Ovary (tissue), 9 donors: ENCODE measurements around the gene VKORC1L1. TPM values are rescaled to one million over a fixed set of nuclear protein-coding genes. Genes with fewer than 3 reads are reported as not detected.
"Not testable (repeated sequence)": the region's sequence is repeated elsewhere in the genome, so short reads cannot be mapped to it uniquely, and the experiment has no call there.

ENCODE experiments used
- DNase-seq, 5 donors: peaks; one replicate each; pipeline ENCODE4 v3.0.0-alpha.2; 2019 to 2020
- H3K27ac ChIP-seq, 2 donors: fragments of 200-600 bp; one replicate each; pipeline versions ENCODE4 v1.5.1 to v1.8.0; 2019 to 2022
- H3K27me3 ChIP-seq: fragments of 200-600 bp; one replicate; pipeline ENCODE4 v1.8.0; 2022
- H3K36me3 ChIP-seq: fragments of 200-600 bp; sonication (generic); one replicate; pipeline ENCODE4 v1.5.1; 2019
- H3K4me1 ChIP-seq: one replicate; pipeline ENCODE4 v1.8.1; 2013; ENCODE audit warnings: mild to moderate bottlenecking, moderate library complexity; ENCODE audit not compliant: insufficient read depth
- H3K4me3 ChIP-seq: fragments of 200-600 bp; sonication (generic); one replicate; pipeline ENCODE4 v1.5.1; 2017
- H3K9me3 ChIP-seq, 2 donors: fragments of 200-600 bp in 1 of 2; sonication (generic) in 1 of 2; one replicate each; pipeline versions ENCODE4 v1.5.1 to v1.8.1; 2013 to 2019; ENCODE audit warnings: mild to moderate bottlenecking in 1 of 2, moderate library complexity in 1 of 2
- EP300 ChIP-seq: sonication (generic); formaldehyde crosslinking; IDR thresholded peaks from one replicate; pipeline ENCODE4 v1.6.1; 2017; ENCODE audit warnings: antibody characterized with exemption
- POLR2A ChIP-seq: fragments of 450-650 bp; IDR thresholded peaks from one replicate; pipeline ENCODE4 v1.6.1; 2017; ENCODE audit warnings: antibody characterized with exemption, mild to moderate bottlenecking, moderate library complexity
- WGBS, 3 donors: extraction: QIAGEN DNeasy Blood & Tissue Kit in 1 of 3; methylation state at CpG; one replicate each; pipeline versions ENCODE4 v1.1.5 to v1.1.7; 2013 to 2017; 5-methylcytosine and 5-hydroxymethylcytosine counted together
- intact Hi-C, 4 donors: fragments of 100-400 bp; cut with DNase I; formaldehyde crosslinking; loops; one replicate each; pipeline versions ENCODE4 v1.11.0 to v1.15.1; 2022 to 2023
- polyA plus RNA-seq, 2 donors: library from polyadenylated mRNA; stranded (reverse); fragments of 200-250 nt in 1 of 2; fragments of 350-450 nt in 1 of 2; fragmentation: Illumina TruSeq in 1 of 2; extraction: RNeasy Lipid Tissue Mini Kit (QIAGEN cat#74804) in 1 of 2; gene quantifications; one replicate each; pipeline ENCODE4 v1.2.3, GENCODE V29; 2013 to 2014
- total RNA-seq, 7 donors: library from RNA; depleted of rRNA in 2 of 7; stranded (reverse); fragments of >200 nt in 2 of 7; fragmentation: NEBNext Ultra II Directional in 3 of 7; extraction: Animal tissue kit (Norgen Biotek cat#: 25700) in 3 of 7; gene quantifications; one replicate each; pipeline versions ENCODE4 v1.1.0 to v1.2.4, GENCODE V29; 2016 to 2023
- TF ChIP-seq, protein P1 (sequence below), 3 donors: fragments of 450-650 bp in 2 of 3; fragments of 200-600 bp in 1 of 3; IDR thresholded peaks; one replicate each; pipeline versions ENCODE4 v1.5.1 to v1.8.0; 2016 to 2022; ENCODE audit warnings: antibody characterized with exemption in 3 of 3, mild to moderate bottlenecking in 1 of 3
- donor health status: DM: no; HTN: no; CAD: no; lungs with moderate emphysema.
- donor health status: DM: no; HTN: no; CAD: no.
- donor health status: Bipolar disorder and iron deficiency.
- donor health status: DM: yes; HTN: yes; CAD: no.
- donor health status: DM: no; HTN: no; CAD: no.
- donor health status: DM: yes; HTN: yes; CAD: no.

The VKORC1L1 gene
- total and polyA plus RNA-seq, 9 donors: 11.8 to 38.0 (median 24.8) TPM

DNA sequence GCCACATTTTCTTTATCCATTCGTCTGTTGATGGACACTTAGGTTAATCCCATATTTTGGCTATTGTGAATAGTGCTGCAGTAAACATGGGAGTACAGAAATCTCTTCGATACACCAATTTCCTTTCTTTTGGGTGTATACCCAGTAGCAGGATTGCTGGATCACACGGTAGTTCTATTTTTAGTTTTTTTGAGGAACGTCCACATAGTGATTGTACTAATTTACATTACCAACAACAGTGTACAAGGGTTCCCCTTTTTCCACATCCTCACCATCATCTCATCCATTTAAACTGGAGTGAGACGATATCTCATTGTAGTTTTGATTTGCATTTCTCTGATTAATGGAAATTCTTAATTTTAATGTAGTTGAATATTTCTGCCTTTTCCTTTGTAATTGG is 19.3 kb downstream of the VKORC1L1 start:
- intact Hi-C loops: no loop called here
- Histone ChIP-seq H3K4me1 (peaks cover 11% of the 10 kb centered on the region), H3K27me3 (no peaks in the 10 kb centered on the region), H3K27ac (no peak overlapping the region), H3K4me3 (no peak overlapping the region), H3K36me3 (no peaks in the 10 kb centered on the region), H3K9me3 (no peaks in the 10 kb centered on the region)
- 57 to 69% (median 63%) methylated on average over 5 of the region's 5 CpGs for WGBS, 3 donors
- no peak for DNase-seq
- no peak for TF ChIP-seq EP300
- TF ChIP-seq, protein P1, sequence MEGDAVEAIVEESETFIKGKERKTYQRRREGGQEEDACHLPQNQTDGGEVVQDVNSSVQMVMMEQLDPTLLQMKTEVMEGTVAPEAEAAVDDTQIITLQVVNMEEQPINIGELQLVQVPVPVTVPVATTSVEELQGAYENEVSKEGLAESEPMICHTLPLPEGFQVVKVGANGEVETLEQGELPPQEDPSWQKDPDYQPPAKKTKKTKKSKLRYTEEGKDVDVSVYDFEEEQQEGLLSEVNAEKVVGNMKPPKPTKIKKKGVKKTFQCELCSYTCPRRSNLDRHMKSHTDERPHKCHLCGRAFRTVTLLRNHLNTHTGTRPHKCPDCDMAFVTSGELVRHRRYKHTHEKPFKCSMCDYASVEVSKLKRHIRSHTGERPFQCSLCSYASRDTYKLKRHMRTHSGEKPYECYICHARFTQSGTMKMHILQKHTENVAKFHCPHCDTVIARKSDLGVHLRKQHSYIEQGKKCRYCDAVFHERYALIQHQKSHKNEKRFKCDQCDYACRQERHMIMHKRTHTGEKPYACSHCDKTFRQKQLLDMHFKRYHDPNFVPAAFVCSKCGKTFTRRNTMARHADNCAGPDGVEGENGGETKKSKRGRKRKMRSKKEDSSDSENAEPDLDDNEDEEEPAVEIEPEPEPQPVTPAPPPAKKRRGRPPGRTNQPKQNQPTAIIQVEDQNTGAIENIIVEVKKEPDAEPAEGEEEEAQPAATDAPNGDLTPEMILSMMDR (IDR thresholded peaks at IDR 0.05): no peak
- TF ChIP-seq POLR2A: no peak

DNA sequence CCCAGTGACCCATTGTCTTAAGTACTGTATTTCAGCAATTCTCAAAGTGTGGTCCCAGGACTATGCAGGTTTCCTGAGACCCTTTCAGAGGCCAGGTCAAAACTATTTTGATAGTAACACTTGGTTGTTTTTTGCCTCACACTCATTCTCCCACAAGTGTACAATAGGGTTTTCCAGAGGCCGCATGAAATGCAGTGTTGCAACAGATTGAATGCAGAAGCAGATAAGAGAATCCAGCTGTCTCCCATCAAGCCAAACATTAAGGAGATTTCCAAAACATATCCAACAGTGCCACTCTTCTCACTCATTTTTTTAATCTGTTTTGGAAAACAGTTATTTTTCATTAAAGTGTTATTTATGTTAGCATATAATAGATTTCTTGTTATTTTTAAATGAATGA is 20.0 kb downstream of the VKORC1L1 start:
- H3K27ac ChIP-seq: no peak overlapping the region
- H3K36me3 ChIP-seq: no peaks in the 10 kb centered on the region
- TF ChIP-seq EP300 (no peak), POLR2A (no peak)
- TF ChIP-seq, protein P1 (IDR thresholded peaks at IDR 0.05): no peak
- peak in 2 of 5 donors; percentile 15 to 41 for DNase-seq
- H3K9me3 ChIP-seq: no peaks in the 10 kb centered on the region
- intact Hi-C loops: no loop called here
- no peaks in the 10 kb centered on the region for H3K27me3 ChIP-seq
- peaks cover 11% of the 10 kb centered on the region for H3K4me1 ChIP-seq
- no peak overlapping the region for H3K4me3 ChIP-seq
- 13 to 32% (median 20%) methylated on average over 1 of the region's 1 CpG for WGBS, 3 donors

DNA sequence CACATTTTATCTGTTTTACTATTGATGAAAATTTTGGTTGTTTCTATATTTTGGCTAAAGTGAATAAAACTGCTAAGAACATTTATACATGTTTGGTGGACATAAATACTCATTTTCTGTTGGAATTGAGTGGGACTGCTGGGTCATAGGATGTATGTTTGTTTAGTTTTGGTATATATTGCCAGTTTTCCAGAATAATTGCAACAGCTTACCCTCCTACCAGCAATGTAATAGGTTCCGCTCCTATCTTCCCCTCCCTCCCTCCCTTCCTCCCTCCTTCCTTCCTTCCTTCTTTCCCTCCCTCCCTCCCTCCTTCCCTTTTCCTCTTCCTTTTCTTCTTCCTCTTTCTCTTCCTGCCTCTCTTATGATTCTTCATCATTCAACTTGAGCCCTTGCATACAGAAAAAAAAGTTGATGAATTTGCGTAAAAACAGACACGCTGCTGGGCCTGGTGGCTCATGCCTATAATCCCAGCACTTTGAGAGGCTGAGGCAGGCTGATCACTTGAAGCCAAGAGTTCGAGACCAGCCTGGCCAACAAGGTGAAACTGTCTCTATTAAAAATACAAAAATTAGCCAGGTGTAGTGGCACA is 23.5 kb downstream of the VKORC1L1 start:
- Histone ChIP-seq H3K9me3 (no peaks in the 10 kb centered on the region), H3K27me3 (no peaks in the 10 kb centered on the region), H3K4me3 (no peak overlapping the region), H3K27ac (no peak overlapping the region), H3K4me1 (peaks cover 11% of the 10 kb centered on the region), H3K36me3 (no peaks in the 10 kb centered on the region)
- intact Hi-C loops: no loop called here
- TF ChIP-seq EP300: no peak
- DNase-seq: no peak
- WGBS, 3 donors: 95 to 96% (median 96%) methylated on average over 4 of the region's 4 CpGs

DNA sequence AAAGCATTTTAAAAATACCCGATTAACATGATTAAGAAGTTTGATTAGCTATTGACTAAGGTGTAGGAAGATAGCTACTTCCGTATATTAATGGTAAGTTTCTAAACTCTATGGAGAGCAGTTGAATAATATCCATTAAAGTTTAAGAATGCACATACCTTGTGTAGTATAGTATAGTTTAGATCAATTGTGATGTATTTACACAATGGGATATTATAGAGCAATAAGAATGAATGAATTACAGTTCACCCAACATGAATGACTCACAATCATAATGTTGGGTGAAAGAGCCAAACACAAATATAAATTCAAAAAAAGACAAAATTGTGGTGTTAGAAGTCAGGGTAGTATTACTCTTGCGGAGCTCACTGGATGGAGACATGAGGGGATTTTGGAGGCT is 24.4 kb downstream of the VKORC1L1 start:
- H3K4me1 ChIP-seq, H3K27me3 ChIP-seq, H3K27ac ChIP-seq, H3K9me3 ChIP-seq, H3K36me3 ChIP-seq, H3K4me3 ChIP-seq, DNase-seq, intact Hi-C loops: not testable (repeated sequence)
- whole genome bisulfite sequencing, 3 donors: 94 to 98% (median 95%) methylated on average over 3 of the region's 3 CpGs

DNA sequence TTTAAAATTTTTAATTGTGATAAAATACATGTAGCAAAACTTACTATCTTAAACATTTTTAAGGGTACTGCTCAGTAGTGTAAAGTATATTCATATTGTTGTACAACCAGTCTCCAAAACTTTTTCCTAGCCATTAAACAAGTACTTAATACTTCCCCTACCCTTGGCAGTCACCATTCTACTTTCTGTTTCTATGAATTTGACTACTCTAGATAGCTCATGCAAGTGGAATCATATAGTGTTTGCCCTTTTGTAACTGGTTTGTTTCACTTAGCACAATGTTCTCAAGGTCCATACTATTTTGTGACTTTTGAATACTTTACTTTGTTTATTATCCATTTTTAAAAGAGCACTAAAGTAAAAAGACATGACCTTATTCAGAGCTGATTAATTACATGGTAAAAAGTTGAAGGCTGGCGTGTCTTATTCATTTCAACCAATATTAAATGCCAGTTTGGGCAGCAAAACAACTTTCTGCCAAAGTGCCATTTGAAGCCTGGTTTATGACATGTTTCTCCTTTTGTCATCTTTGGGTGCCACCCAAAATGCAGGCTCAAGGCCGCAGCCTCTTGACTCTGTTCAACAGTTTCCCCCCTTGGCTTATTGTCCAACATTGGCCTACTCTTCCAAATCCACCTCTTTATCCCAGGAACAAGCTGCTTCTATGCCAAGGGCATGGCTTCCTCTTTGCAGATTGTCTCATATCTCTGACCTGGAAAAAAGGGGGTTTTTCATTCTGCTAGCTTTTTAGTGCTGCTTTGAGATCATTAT is 26.0 kb downstream of the VKORC1L1 start:
- H3K9me3 ChIP-seq, H3K4me1 ChIP-seq, H3K4me3 ChIP-seq, H3K27ac ChIP-seq, H3K36me3 ChIP-seq, intact Hi-C loops, DNase-seq, H3K27me3 ChIP-seq: not testable (repeated sequence)
- WGBS, 3 donors: 95 to 97% (median 96%) methylated on average over 2 of the region's 2 CpGs

DNA sequence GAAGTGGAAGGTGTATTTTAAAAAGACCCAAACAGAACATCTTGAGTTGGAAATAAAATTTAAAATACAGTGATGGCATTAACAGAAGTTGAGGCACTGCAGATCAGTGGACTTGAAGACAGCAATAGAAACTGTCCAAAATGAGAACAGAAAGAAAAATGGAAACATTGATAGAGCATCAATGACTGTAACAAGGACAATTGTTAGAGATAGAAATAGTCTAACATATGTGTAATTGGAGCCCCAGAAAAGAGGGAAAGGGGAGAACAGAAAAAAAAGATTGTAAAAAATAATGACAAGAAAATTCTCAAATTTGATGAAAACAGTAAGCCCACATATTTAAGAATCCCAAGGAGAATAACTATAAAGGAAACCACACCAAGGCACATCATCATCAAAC is 29.4 kb downstream of the VKORC1L1 start:
- no peak for TF ChIP-seq POLR2A
- TF ChIP-seq, protein P1 (IDR thresholded peaks at IDR 0.05): no peak
- TF ChIP-seq EP300: no peak
- Histone ChIP-seq H3K9me3 (no peaks in the 10 kb centered on the region), H3K36me3 (no peaks in the 10 kb centered on the region), H3K27me3 (no peaks in the 10 kb centered on the region), H3K27ac (no peak overlapping the region), H3K4me1 (peaks cover 4% of the 10 kb centered on the region), H3K4me3 (no peak overlapping the region)
- DNase-seq: no peak
- intact Hi-C loops: no loop called here
